OCI-LY7 (cell line): ENCODE data around the gene TCF12. TPM values are rescaled to one million over a fixed set of nuclear protein-coding genes. Genes with fewer than 3 reads are reported as not detected.
"Not testable (repeated sequence)": the region's sequence is repeated elsewhere in the genome, so short reads cannot be mapped to it uniquely, and the experiment has no call there.

Experiments
- BruUV-seq: library from RNA; stranded (reverse); fragments of 400-500 nt; replicated peaks from 2 replicates; lab custom pipeline; 2021; lab: Mats Ljungman, UMichigan
- CTCF ChIA-PET: fragments of 300-600 bp; sonication (Branson Sonifier 250); formaldehyde crosslinking; loops from one replicate; lab custom pipeline; 2022; ENCODE audit warnings: antibody characterized with exemption; ENCODE audit not compliant: unreplicated experiment; lab: Charles Lee
- POLR2A ChIA-PET: fragments of 300-600 bp; sonication (Branson Sonifier 250); formaldehyde crosslinking; loops from one replicate; lab custom pipeline; 2022; ENCODE audit warnings: antibody characterized with exemption; lab: Charles Lee
- DNase-seq: peaks from one replicate; pipeline ENCODE4 v3.0.0-alpha.2; 2015; ENCODE audit warnings: low spot score
- H2AFZ ChIP-seq: fragments of 200-600 bp; sonication (generic), shearing (Covaris generic); 2 replicates; pipeline ENCODE4 v1.6.1; 2014; ENCODE audit warnings: mild to moderate bottlenecking, antibody characterized with exemption, low read length, moderate library complexity
- H3K27ac ChIP-seq: fragments of 200-600 bp; sonication (generic); 2 replicates; pipeline ENCODE4 v1.5.1; 2014; ENCODE audit warnings: mixed run types, low read depth, mild to moderate bottlenecking, moderate library complexity, low read length, inconsistent platforms; ENCODE audit not compliant: poor library complexity, severe bottlenecking
- H3K36me3 ChIP-seq: fragments of 200-600 bp; sonication (generic); 2 replicates; pipeline ENCODE4 v1.6.1; 2014; ENCODE audit warnings: mild to moderate bottlenecking, antibody characterized with exemption, low read length, moderate library complexity, mixed read lengths; ENCODE audit not compliant: insufficient read depth
- H3K4me1 ChIP-seq: fragments of 200-600 bp; sonication (generic); 2 replicates; pipeline ENCODE4 v1.5.1; 2014; ENCODE audit warnings: mild to moderate bottlenecking, low read length; ENCODE audit not compliant: insufficient read depth, poor library complexity, severe bottlenecking
- H3K4me2 ChIP-seq: fragments of 200-600 bp; sonication (generic); 2 replicates; pipeline ENCODE4 v1.6.1; 2014; ENCODE audit warnings: mild to moderate bottlenecking, low read length
- H3K4me3 ChIP-seq: fragments of 200-600 bp; sonication (generic); 2 replicates; pipeline ENCODE4 v1.5.1; 2014; ENCODE audit warnings: mild to moderate bottlenecking, low read depth, low read length; ENCODE audit not compliant: poor library complexity, severe bottlenecking
- H3K79me2 ChIP-seq: fragments of 200-600 bp; sonication (generic); 2 replicates; pipeline ENCODE4 v1.6.1; 2016; ENCODE audit warnings: low read depth, mild to moderate bottlenecking, low read length, moderate library complexity, mixed read lengths; ENCODE audit not compliant: insufficient read depth
- H3K9me2 ChIP-seq: fragments of 200-600 bp; sonication (generic); 2 replicates; pipeline ENCODE4 v1.6.1; 2016; ENCODE audit warnings: mild to moderate bottlenecking, low read length, mixed read lengths; ENCODE audit not compliant: insufficient read depth
- H3K9me3 ChIP-seq: fragments of 200-600 bp; sonication (generic); 2 replicates; pipeline ENCODE4 v1.6.1; 2014; ENCODE audit warnings: mild to moderate bottlenecking, mixed run types, low read length, mixed read lengths
- H4K20me1 ChIP-seq: fragments of 200-600 bp; sonication (generic); 2 replicates; pipeline ENCODE4 v1.6.1; 2014; ENCODE audit warnings: mild to moderate bottlenecking, antibody characterized with exemption, low read length, moderate library complexity, mixed read lengths; ENCODE audit not compliant: insufficient read depth
- CTCF ChIP-seq: fragments of 200-600 bp; sonication (generic); conservative IDR thresholded peaks from 2 replicates; pipeline ENCODE4 v1.5.1; 2014; ENCODE audit warnings: mild to moderate bottlenecking, antibody characterized with exemption, low read length, moderate library complexity, mixed read lengths
- EZH2phosphoT487 ChIP-seq: fragments of 200-600 bp; sonication (generic); IDR thresholded peaks from 2 replicates; pipeline ENCODE4 v1.6.1; 2018; ENCODE audit warnings: low read depth, borderline replicate concordance, mild to moderate bottlenecking, mixed run types, antibody characterized with exemption, low read length, moderate library complexity, mixed read lengths
- intact Hi-C: fragments of 100-400 bp; cut with micrococcal nuclease; formaldehyde crosslinking; loops from one replicate; pipeline ENCODE4 v1.10.0; 2022; ENCODE audit not compliant: unreplicated experiment
- total RNA-seq, 2 experiments: library from RNA; depleted of rRNA in 1 of 2; stranded (reverse); fragments of >200 nt in 1 of 2; shearing (Covaris generic) in 1 of 2; gene quantifications; 2 replicates each; pipeline ENCODE4 v1.2.3, GENCODE V29; 2014 to 2022

The TCF12 gene
- total RNA-seq, 2 experiments from 2014 or later: 51.6 to 139 TPM

DNA sequence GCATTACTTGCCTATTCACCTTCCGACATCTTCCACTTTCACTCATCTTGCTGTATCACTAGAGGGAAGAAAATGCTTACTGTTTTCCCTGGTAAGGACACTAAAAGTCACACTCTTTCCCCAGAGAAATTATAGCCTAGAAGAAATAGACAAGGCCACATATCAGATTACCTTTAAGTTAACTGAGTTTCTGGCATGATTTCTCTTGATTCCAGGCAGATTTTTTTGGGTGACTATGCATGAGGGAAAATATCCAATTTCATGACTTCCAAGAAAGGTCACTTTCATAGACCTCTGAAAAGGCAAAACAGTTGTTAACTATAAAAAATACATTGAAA lies 30.3 kb downstream of the TCF12 start:
- H2AFZ ChIP-seq: no peak overlapping the region
- TF ChIP-seq CTCF (no peak), EZH2phosphoT487 (no peak)
- no TSS peak for BruUV-seq
- no peak for DNase-seq
- intact Hi-C loops: no loop called here
- peaks cover 23% of the 10 kb centered on the region for H3K36me3 ChIP-seq
- H3K4me1 ChIP-seq: peaks cover 12% of the 10 kb centered on the region
- H4K20me1 ChIP-seq: peaks cover 4% of the 10 kb centered on the region; the same call in 1 of the 2 replicates
- H3K4me2 ChIP-seq: no peak overlapping the region
- no peak overlapping the region for H3K27ac ChIP-seq
- H3K4me3 ChIP-seq: no peak overlapping the region
- peaks cover 58% of the 10 kb centered on the region; the same call in 1 of the 2 replicates for H3K79me2 ChIP-seq
- no peaks in the 10 kb centered on the region for H3K9me2 ChIP-seq
- CTCF ChIA-PET: no interaction called here
- POLR2A ChIA-PET: interaction anchor here (3.8 kb wide), 1 partner anchor 10 kb away, joined by 10 read pairs; no protein-coding TSS in a partner anchor
- peaks cover 26% of the 10 kb centered on the region for H3K9me3 ChIP-seq

- Histone ChIP-seq H4K20me1 (peaks cover 4% of the 10 kb centered on the region; the same call in 1 of the 2 replicates), H3K27ac (no peak overlapping the region), H3K4me3 (no peak overlapping the region), H3K79me2 (peaks cover 44% of the 10 kb centered on the region), H3K4me1 (peaks cover 12% of the 10 kb centered on the region), H3K9me3 (peaks cover 13% of the 10 kb centered on the region; the same call in 1 of the 2 replicates), H3K4me2 (peak overlapping the region; percentile 19), H2AFZ (no peak overlapping the region), H3K9me2 (no peaks in the 10 kb centered on the region), H3K36me3 (peaks cover 4% of the 10 kb centered on the region)
- POLR2A ChIA-PET: interaction anchor here (3.8 kb wide), 1 partner anchor 8 kb away, joined by 10 read pairs; no protein-coding TSS in a partner anchor
- CTCF ChIA-PET: no interaction called here
- DNase-seq: peak; percentile 24
- BruUV-seq: no TSS peak
- TF ChIP-seq EZH2phosphoT487 (no peak), CTCF (no peak)
- intact Hi-C loops: no loop called here
Measured at GRCh38 chr15:56950979-56951378, 32.5 kb downstream of the TCF12 start.

DNA sequence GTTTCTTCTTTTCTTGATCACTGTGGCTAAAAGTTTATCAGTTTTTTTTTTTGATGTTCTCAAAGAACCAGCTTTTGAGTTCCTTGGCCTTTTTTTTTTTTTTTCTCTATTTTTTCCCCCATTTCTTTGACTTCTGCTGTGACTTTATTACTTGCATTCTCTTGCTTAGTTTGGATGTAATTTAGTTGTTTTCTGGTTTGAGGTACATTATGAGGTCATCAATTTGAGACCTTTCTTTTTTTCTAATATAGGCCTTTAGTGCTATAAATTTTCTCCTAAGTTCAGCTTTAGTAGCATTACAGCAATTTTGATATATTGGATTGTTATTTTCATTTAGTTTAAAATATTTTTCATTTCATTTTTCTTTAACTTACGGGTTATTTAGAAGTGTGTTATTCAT lies 35.3 kb downstream of the TCF12 start:
- peaks cover 4% of the 10 kb centered on the region; the same call in 1 of the 2 replicates for H4K20me1 ChIP-seq

DNA sequence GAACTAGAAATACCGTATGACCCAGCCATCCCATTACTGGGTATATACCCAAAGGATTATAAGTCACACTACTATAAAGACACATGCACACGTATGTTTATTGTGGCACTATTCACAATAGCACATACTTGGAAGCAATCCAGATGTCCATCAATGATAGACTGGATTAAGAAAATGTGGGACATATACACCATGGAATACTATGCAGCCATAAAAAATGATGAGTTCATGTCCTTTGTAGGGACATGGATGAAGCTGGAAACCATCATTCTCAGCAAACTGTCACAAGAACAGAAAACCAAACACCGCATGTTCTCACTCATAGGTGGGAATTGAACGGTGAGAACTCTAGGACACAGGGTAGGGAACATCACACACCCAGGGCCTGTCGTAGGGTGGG lies 36.6 kb downstream of the TCF12 start:
- TSS peak; percentile 27 for BruUV-seq
- peaks cover 64% of the 10 kb centered on the region for H3K79me2 ChIP-seq
- CTCF ChIA-PET: not testable (repeated sequence)

More for the DNA sequence above, 35.3 kb downstream of the TCF12 start:
- Histone ChIP-seq H2AFZ (no peak overlapping the region), H3K36me3 (no peaks in the 10 kb centered on the region; the same call in 1 of the 2 replicates), H3K9me3 (peaks cover 19% of the 10 kb centered on the region; the same call in 1 of the 2 replicates), H3K9me2 (no peaks in the 10 kb centered on the region), H3K4me3 (no peak overlapping the region), H3K4me1 (peaks cover 12% of the 10 kb centered on the region), H3K27ac (no peak overlapping the region), H3K4me2 (no peak overlapping the region), H3K79me2 (peaks cover 60% of the 10 kb centered on the region)
- ChIA-PET POLR2A (interaction anchor here (0.6 kb wide), 1 partner anchor 9 kb away, joined by 3 read pairs; no protein-coding TSS in a partner anchor), CTCF (no interaction called here)
- BruUV-seq: no TSS peak
- TF ChIP-seq CTCF (no peak), EZH2phosphoT487 (no peak)
- no peak for DNase-seq
- intact Hi-C loops: no loop called here

More for the DNA sequence above, 36.6 kb downstream of the TCF12 start:
- H4K20me1 ChIP-seq, intact Hi-C loops, H3K36me3 ChIP-seq, H3K4me3 ChIP-seq, H2AFZ ChIP-seq, H3K9me2 ChIP-seq, DNase-seq, H3K27ac ChIP-seq, POLR2A ChIA-PET, H3K4me2 ChIP-seq: not testable (repeated sequence)
- peaks cover 19% of the 10 kb centered on the region; the same call in 1 of the 2 replicates for H3K9me3 ChIP-seq
- H3K4me1 ChIP-seq: peaks cover 12% of the 10 kb centered on the region
